HepG2 (cell line): ENCODE data around the gene TP53AIP1. TPM values are rescaled to one million over a fixed set of nuclear protein-coding genes. Genes with fewer than 3 reads are reported as not detected.

Experiments
- ATAC-seq: fragments of 200-7000 bp; cut with Tn5 transposase; 3 replicates; pipeline ENCODE4 v1.9.1; 2020; ENCODE audit warnings: mild to moderate bottlenecking, moderate library complexity
- BruUV-seq: library from RNA; stranded (reverse); fragments of 400-500 nt; replicated peaks from 2 replicates; lab custom pipeline; 2021; lab: Mats Ljungman, UMichigan
- CTCF ChIA-PET: fragments of 300-600 bp; formaldehyde crosslinking; extraction: SDS; loops from one replicate; lab custom pipeline; 2021; ENCODE audit warnings: low total read pairs, inconsistent platforms, low intra/inter-chr PET ratio; lab: Yijun Ruan, JAX
- POLR2A ChIA-PET: fragments of 350-600 bp; sonication (Branson Sonifier 250); formaldehyde crosslinking; loops from one replicate; lab custom pipeline; 2020; ENCODE audit warnings: antibody characterized with exemption, inconsistent platforms; lab: Yijun Ruan, JAX
- DNase-seq: peaks from one replicate; pipeline ENCODE4 v3.0.0-alpha.2; 2015; ENCODE audit warnings: low spot score
- FAIRE-seq: peaks from 3 replicates; lab custom pipeline; 2011; peaks lifted over from hg19 to GRCh38; lab: Jason Lieb, UNC
- H2AFZ ChIP-seq: one replicate; pipeline ENCODE4 v1.6.1; 2011; ENCODE audit warnings: low read length, inconsistent platforms
- H3K27ac ChIP-seq: fragments of 300-600 bp; 3 replicates; pipeline ENCODE4 v1.8.0; 2011; ENCODE audit warnings: mixed run types, mild to moderate bottlenecking, mixed read lengths, low read length, inconsistent platforms; ENCODE audit not compliant: insufficient read depth; ENCODE audit errors: extremely low read length
- H3K27me3 ChIP-seq, 2 experiments: fragments of 200-600 bp in 1 of 2; 2 replicates in 1 of 2; 3 replicates in 1 of 2; pipeline versions ENCODE4 v1.6.0 to v1.8.0; 2011; ENCODE audit warnings: low read length in 2 of 2, mild to moderate bottlenecking in 2 of 2, moderate library complexity in 2 of 2, inconsistent platforms in 1 of 2; ENCODE audit not compliant: insufficient read depth in 2 of 2, control insufficient read depth in 1 of 2
- H3K36me3 ChIP-seq, 2 experiments: fragments of 200-600 bp in 1 of 2; replicated peaks in 1 of 2; 2 replicates in 1 of 2; 3 replicates in 1 of 2; pipeline versions ENCODE4 v1.5.1 to v1.8.0; 2011; ENCODE audit warnings: low read length in 2 of 2, inconsistent platforms in 1 of 2; ENCODE audit not compliant: insufficient read depth in 2 of 2, control insufficient read depth in 1 of 2
- H3K4me1 ChIP-seq: 2 replicates; pipeline ENCODE4 v1.5.1; 2012; ENCODE audit warnings: low read length, inconsistent platforms; ENCODE audit not compliant: insufficient read depth
- H3K4me2 ChIP-seq: 2 replicates; pipeline ENCODE4 v1.6.0; 2011; ENCODE audit warnings: low read depth, low read length, inconsistent platforms
- H3K4me3 ChIP-seq, 3 experiments: fragments of 200-600 bp in 1 of 3; sonication (generic), shearing (Covaris generic) in 1 of 3; replicated peaks in 1 of 3; 2 replicates each; pipeline ENCODE4 v1.5.1; 2011 to 2016; ENCODE audit warnings: low read length in 3 of 3, inconsistent platforms in 2 of 3, low read depth in 2 of 3, mild to moderate bottlenecking in 2 of 3, control low read depth in 1 of 3, mixed read lengths in 1 of 3; ENCODE audit not compliant: insufficient read depth in 1 of 3
- H3K79me2 ChIP-seq: one replicate; pipeline ENCODE4 v1.6.1; 2011; ENCODE audit warnings: low read length, inconsistent platforms; ENCODE audit not compliant: insufficient read depth
- H3K9ac ChIP-seq: 2 replicates; pipeline ENCODE4 v1.6.0; 2011; ENCODE audit warnings: mild to moderate bottlenecking, low read depth, low read length, inconsistent platforms; ENCODE audit not compliant: insufficient read depth
- H3K9me3 ChIP-seq: 2 replicates; pipeline ENCODE4 v1.5.1; 2012; ENCODE audit warnings: mild to moderate bottlenecking, low read length
- H4K20me1 ChIP-seq: 2 replicates; pipeline ENCODE4 v1.6.0; 2011; ENCODE audit warnings: inconsistent platforms, mild to moderate bottlenecking, low read length, moderate library complexity; ENCODE audit not compliant: insufficient read depth
- AKAP8 ChIP-seq: sonication (generic); formaldehyde crosslinking; IDR thresholded peaks from 2 replicates; pipeline ENCODE4 v1.5.1; 2020; ENCODE audit warnings: mild to moderate bottlenecking, missing genetic modification reagents
- CREB1 ChIP-seq, 2 experiments: fragments of 450-650 bp in 1 of 2; IDR thresholded peaks; 2 replicates each; pipeline ENCODE4 v1.6.1; 2016 to 2017; ENCODE audit warnings: control low read depth in 1 of 2, mild to moderate bottlenecking in 1 of 2, missing compliant biosample characterization in 1 of 2, missing genetic modification characterization in 1 of 2
- DR1 ChIP-seq: sonication (generic); formaldehyde crosslinking; IDR thresholded peaks from 2 replicates; pipeline ENCODE4 v1.8.0; 2021; ENCODE audit warnings: mild to moderate bottlenecking, missing genetic modification reagents, inconsistent platforms
- NR2F6 ChIP-seq, 2 experiments: IDR thresholded peaks; 2 replicates each; pipeline ENCODE4 v1.6.1; 2016; ENCODE audit warnings: antibody characterized with exemption in 1 of 2, mild to moderate bottlenecking in 1 of 2
- RXRB ChIP-seq: IDR thresholded peaks from 2 replicates; pipeline ENCODE4 v1.6.1; 2016; ENCODE audit warnings: borderline replicate concordance, missing genetic modification reagents, missing compliant biosample characterization
- SMARCC2 ChIP-seq: fragments of 450-650 bp; IDR thresholded peaks from 2 replicates; pipeline ENCODE4 v1.6.1; 2017; ENCODE audit warnings: antibody characterized with exemption, mild to moderate bottlenecking
- TAF15 ChIP-seq: fragments of 200-400 bp; formaldehyde crosslinking; IDR thresholded peaks from one replicate; pipeline ENCODE4 v1.6.1; 2018; ENCODE audit warnings: mild to moderate bottlenecking, low read depth, low read length; ENCODE audit not compliant: poor library complexity, severe bottlenecking
- ZMAT3 ChIP-seq: sonication (generic); formaldehyde crosslinking; conservative IDR thresholded peaks from 2 replicates; pipeline ENCODE4 v1.7.0; 2021; ENCODE audit warnings: missing genetic modification reagents
- ZNF180 ChIP-seq: sonication (generic); formaldehyde crosslinking; IDR thresholded peaks from 2 replicates; pipeline ENCODE4 v1.4.0; 2020; ENCODE audit warnings: low read depth, missing genetic modification reagents, borderline replicate concordance
- ZNF260 ChIP-seq: sonication (generic); formaldehyde crosslinking; IDR thresholded peaks from 2 replicates; pipeline ENCODE4 v1.4.0; 2020; ENCODE audit warnings: missing genetic modification reagents, low read depth, mild to moderate bottlenecking, borderline replicate concordance
- ZNF564 ChIP-seq: sonication (generic); formaldehyde crosslinking; IDR thresholded peaks from 2 replicates; pipeline ENCODE4 v1.8.1; 2023; ENCODE audit warnings: mild to moderate bottlenecking, missing genetic modification reagents
- ZNF605 ChIP-seq: sonication (generic); formaldehyde crosslinking; IDR thresholded peaks from 2 replicates; pipeline ENCODE4 v1.8.0; 2022; ENCODE audit warnings: mild to moderate bottlenecking, missing genetic modification reagents
- ZNF678 ChIP-seq: sonication (generic); formaldehyde crosslinking; IDR thresholded peaks from 2 replicates; pipeline ENCODE4 v1.4.0; 2020; ENCODE audit warnings: mild to moderate bottlenecking, missing genetic modification reagents
- ZNF709 ChIP-seq: sonication (generic); formaldehyde crosslinking; IDR thresholded peaks from 2 replicates; pipeline ENCODE4 v1.5.0; 2020; ENCODE audit warnings: mild to moderate bottlenecking, missing genetic modification reagents
- ZNF713 ChIP-seq: sonication (generic); formaldehyde crosslinking; IDR thresholded peaks from 2 replicates; pipeline ENCODE4 v1.4.0; 2020; ENCODE audit warnings: mild to moderate bottlenecking, missing genetic modification reagents
- WGBS: methylation state at CpG from one replicate; pipeline ENCODE4 v1.1.6; 2017; ENCODE audit warnings: low lambda C conversion rate; 5-methylcytosine and 5-hydroxymethylcytosine counted together
- in situ Hi-C: cut with HindIII; loops from 2 replicates; pipeline ENCODE4 v1.10.0; 2017; ENCODE audit warnings: low pct_unique_long_range_greater_than_20kb; ENCODE audit not compliant: extremely low pct_ligation_motif_present
- intact Hi-C: fragments of 100-400 bp; cut with micrococcal nuclease; formaldehyde crosslinking; loops from one replicate; pipeline ENCODE4 v1.10.0; 2022; ENCODE audit not compliant: unreplicated experiment
- polyA plus RNA-seq, 8 experiments: library from polyadenylated mRNA; depleted of rRNA in 3 of 8; stranded (reverse) in 7 of 8; unstranded in 1 of 8; fragments of >200 nt; fragmentation: Illumina TruSeq in 4 of 8; extraction: Trizol in 4 of 8; gene quantifications; 2 replicates each; pipeline versions ENCODE4 v1.2.1 to v1.2.3, GENCODE V29; 2011 to 2016; ENCODE audit warnings: low read depth in 4 of 8, missing spikeins in 1 of 8, mixed read lengths in 1 of 8; ENCODE audit not compliant: insufficient read depth in 1 of 8
- total RNA-seq, 5 experiments: library from RNA; depleted of rRNA; stranded (reverse); fragments of >200 nt; fragmentation: Illumina TruSeq; extraction: Trizol; gene quantifications; 2 replicates each; pipeline ENCODE4 v1.2.3, GENCODE V29; 2016; ENCODE audit warnings: low read depth in 1 of 5
- TF ChIP-seq, protein P1 (sequence below): sonication (generic); formaldehyde crosslinking; IDR thresholded peaks from 2 replicates; pipeline ENCODE4 v1.5.0; 2020; ENCODE audit warnings: mild to moderate bottlenecking, missing genetic modification reagents
- TF ChIP-seq, protein P2 (sequence below): sonication (generic); formaldehyde crosslinking; IDR thresholded peaks from 2 replicates; pipeline ENCODE4 v1.4.0; 2020; ENCODE audit warnings: missing genetic modification reagents, mild to moderate bottlenecking, borderline replicate concordance
- TF ChIP-seq, protein P3 (sequence below): fragments of 450-650 bp; IDR thresholded peaks from 2 replicates; pipeline ENCODE4 v1.6.1; 2016

Gene TP53AIP1
- total and polyA plus RNA-seq, 2 of the 13 experiments (the other 11 are each of a cell fraction or from before 2014, with no cell fraction given), result 0.11 TPM; not detected in 1

DNA sequence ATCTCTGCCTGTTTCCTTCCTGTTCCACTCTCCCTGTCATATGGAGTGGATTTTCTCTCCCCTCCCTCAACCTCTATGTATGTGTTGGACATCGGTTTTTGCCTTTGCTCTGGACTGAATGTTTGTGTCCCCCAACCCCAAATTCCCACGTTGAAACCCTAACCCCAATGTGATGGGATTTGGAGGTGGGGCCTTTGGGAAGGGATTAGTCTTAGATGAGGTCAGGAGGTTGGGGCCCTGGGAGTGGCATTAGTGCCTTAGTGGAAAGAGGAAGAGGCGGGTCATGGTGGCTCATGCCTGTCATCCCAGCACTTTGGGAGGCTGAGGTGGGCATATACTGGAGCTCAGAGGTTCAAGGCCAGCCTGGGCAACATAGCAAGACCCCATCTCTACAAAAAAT, 11.6 kb downstream of the TP53AIP1 start:
- 47% methylated on average over 3 of the region's 3 CpGs for WGBS
- no peak overlapping the region for H3K4me2 ChIP-seq
- H2AFZ ChIP-seq, result no peak overlapping the region
- intact Hi-C loops, result no loop called here
- no peak overlapping the region for H3K4me3 ChIP-seq
- no TSS peak for BruUV-seq
- H3K79me2 ChIP-seq, result no peaks in the 10 kb centered on the region
- no peaks in the 10 kb centered on the region for H4K20me1 ChIP-seq
- CTCF ChIA-PET, result no interaction called here
- no peaks in the 10 kb centered on the region for H3K4me1 ChIP-seq
- TF ChIP-seq ZNF713 (CRISPR knock-in tag), result no peak
- TF ChIP-seq ZNF260 (CRISPR knock-in tag), result no peak
- TF ChIP-seq RXRB, result no peak
- TF ChIP-seq, protein P1, sequence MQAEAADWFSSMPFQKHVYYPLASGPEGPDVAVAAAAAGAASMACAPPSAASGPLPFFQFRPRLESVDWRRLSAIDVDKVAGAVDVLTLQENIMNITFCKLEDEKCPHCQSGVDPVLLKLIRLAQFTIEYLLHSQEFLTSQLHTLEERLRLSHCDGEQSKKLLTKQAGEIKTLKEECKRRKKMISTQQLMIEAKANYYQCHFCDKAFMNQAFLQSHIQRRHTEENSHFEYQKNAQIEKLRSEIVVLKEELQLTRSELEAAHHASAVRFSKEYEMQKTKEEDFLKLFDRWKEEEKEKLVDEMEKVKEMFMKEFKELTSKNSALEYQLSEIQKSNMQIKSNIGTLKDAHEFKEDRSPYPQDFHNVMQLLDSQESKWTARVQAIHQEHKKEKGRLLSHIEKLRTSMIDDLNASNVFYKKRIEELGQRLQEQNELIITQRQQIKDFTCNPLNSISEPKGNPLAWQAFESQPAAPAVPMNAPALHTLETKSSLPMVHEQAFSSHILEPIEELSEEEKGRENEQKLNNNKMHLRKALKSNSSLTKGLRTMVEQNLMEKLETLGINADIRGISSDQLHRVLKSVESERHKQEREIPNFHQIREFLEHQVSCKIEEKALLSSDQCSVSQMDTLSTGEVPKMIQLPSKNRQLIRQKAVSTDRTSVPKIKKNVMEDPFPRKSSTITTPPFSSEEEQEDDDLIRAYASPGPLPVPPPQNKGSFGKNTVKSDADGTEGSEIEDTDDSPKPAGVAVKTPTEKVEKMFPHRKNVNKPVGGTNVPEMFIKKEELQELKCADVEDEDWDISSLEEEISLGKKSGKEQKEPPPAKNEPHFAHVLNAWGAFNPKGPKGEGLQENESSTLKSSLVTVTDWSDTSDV (CRISPR knock-in tag), result no peak
- no peak for TF ChIP-seq SMARCC2
- no peak for TF ChIP-seq ZNF709
- no peak for TF ChIP-seq CREB1 (IDR thresholded peaks at IDR 0.05)
- no peak for TF ChIP-seq CREB1 (CRISPR knock-in tag; IDR thresholded peaks at IDR 0.05)
- no peak for TF ChIP-seq ZMAT3 (CRISPR knock-in tag)
- no peak for TF ChIP-seq DR1
- no peak for TF ChIP-seq NR2F6 (IDR thresholded peaks at IDR 0.05)
- no peak for TF ChIP-seq NR2F6 (CRISPR knock-in tag; IDR thresholded peaks at IDR 0.05)
- no peak for TF ChIP-seq TAF15
- no peak for TF ChIP-seq ZNF564 (CRISPR knock-in tag)
- TF ChIP-seq, protein P2, sequence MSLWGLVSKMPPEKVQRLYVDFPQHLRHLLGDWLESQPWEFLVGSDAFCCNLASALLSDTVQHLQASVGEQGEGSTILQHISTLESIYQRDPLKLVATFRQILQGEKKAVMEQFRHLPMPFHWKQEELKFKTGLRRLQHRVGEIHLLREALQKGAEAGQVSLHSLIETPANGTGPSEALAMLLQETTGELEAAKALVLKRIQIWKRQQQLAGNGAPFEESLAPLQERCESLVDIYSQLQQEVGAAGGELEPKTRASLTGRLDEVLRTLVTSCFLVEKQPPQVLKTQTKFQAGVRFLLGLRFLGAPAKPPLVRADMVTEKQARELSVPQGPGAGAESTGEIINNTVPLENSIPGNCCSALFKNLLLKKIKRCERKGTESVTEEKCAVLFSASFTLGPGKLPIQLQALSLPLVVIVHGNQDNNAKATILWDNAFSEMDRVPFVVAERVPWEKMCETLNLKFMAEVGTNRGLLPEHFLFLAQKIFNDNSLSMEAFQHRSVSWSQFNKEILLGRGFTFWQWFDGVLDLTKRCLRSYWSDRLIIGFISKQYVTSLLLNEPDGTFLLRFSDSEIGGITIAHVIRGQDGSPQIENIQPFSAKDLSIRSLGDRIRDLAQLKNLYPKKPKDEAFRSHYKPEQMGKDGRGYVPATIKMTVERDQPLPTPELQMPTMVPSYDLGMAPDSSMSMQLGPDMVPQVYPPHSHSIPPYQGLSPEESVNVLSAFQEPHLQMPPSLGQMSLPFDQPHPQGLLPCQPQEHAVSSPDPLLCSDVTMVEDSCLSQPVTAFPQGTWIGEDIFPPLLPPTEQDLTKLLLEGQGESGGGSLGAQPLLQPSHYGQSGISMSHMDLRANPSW (CRISPR knock-in tag), result no peak
- no peak for TF ChIP-seq ZNF605 (CRISPR knock-in tag)
- TF ChIP-seq, protein P3, sequence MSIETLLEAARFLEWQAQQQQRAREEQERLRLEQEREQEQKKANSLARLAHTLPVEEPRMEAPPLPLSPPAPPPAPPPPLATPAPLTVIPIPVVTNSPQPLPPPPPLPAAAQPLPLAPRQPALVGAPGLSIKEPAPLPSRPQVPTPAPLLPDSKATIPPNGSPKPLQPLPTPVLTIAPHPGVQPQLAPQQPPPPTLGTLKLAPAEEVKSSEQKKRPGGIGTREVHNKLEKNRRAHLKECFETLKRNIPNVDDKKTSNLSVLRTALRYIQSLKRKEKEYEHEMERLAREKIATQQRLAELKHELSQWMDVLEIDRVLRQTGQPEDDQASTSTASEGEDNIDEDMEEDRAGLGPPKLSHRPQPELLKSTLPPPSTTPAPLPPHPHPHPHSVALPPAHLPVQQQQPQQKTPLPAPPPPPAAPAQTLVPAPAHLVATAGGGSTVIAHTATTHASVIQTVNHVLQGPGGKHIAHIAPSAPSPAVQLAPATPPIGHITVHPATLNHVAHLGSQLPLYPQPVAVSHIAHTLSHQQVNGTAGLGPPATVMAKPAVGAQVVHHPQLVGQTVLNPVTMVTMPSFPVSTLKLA, result no peak
- TF ChIP-seq AKAP8 (CRISPR knock-in tag), result no peak
- no peak for TF ChIP-seq ZNF180 (CRISPR knock-in tag)
- no peak for TF ChIP-seq ZNF678 (CRISPR knock-in tag)
- TF ChIP-seq, all 625 proteins: peak for 0
- ATAC-seq (no peak), DNase-seq (no peak), FAIRE-seq (no peak)
- in situ Hi-C loops, result no loop called here
- POLR2A ChIA-PET, result no interaction called here
- Histone ChIP-seq H3K27ac (no peak overlapping the region), H3K9me3 (no peaks in the 10 kb centered on the region), H3K27me3 (peaks cover 1 to 28% of the 10 kb centered on the region in 2 experiments; a peak in 4 of 5 replicates), H3K9ac (no peak overlapping the region), H3K36me3 (no peaks in the 10 kb centered on the region)
